ENCODE measurements around the gene USP32.

DNA sequence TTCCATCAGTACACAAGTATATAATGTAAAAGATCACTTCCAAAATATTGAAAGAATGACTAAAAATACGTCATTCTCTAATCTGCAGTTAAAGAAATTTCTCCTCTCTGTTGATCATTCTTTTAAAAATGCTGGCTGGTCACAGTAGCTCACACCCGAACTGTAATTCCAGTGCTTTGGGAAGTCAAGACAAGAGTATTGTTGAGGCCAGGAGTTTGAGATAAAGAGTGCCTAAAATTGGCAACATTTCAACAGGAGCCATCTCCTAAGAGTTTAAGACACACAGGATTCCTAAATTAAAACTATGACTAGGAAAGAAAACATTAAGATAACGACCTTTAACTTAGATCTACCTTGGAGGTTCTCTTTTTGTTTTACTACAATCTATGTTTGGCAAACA is 4.5 kb upstream of the USP32 start:
- TF ChIP-seq TAF1 (IDR thresholded peaks at IDR 0.05; ENCODE audit: borderline replicate concordance, low read depth, low read length) (no peak), CREM (IDR thresholded peaks at IDR 0.05; ENCODE audit: low read depth) (no peak), NRF1 (conservative IDR thresholded peaks at IDR 0.05; ENCODE audit: low read depth, low read length) (no peak), CEBPB (IDR thresholded peaks at IDR 0.05; ENCODE audit: borderline replicate concordance in 1 of 2, low read depth in 2 of 2, low read length in 2 of 2) (no peak), YBX1 (IDR thresholded peaks at IDR 0.05) (no peak), BHLHE40 (IDR thresholded peaks at IDR 0.05; ENCODE audit: borderline replicate concordance in 1 of 2, low read depth in 2 of 2, low read length in 1 of 2) (no peak), CHD1 (IDR thresholded peaks at IDR 0.05; ENCODE audit: low read depth, low read length) (no peak), POLR2AphosphoS2 (IDR thresholded peaks at IDR 0.05; ENCODE audit: low read depth, low read length) (no peak), ZNF274 (IDR thresholded peaks at IDR 0.05; ENCODE audit: insufficient read depth, insufficient read length) (no peak), NFYB (IDR thresholded peaks at IDR 0.05; ENCODE audit: insufficient read depth, low read depth, low read length) (no peak), EZH2 (IDR thresholded peaks at IDR 0.05; ENCODE audit: borderline replicate concordance, control insufficient read depth, low read depth, low read length) (no peak)
- TF ChIP-seq, protein P1, sequence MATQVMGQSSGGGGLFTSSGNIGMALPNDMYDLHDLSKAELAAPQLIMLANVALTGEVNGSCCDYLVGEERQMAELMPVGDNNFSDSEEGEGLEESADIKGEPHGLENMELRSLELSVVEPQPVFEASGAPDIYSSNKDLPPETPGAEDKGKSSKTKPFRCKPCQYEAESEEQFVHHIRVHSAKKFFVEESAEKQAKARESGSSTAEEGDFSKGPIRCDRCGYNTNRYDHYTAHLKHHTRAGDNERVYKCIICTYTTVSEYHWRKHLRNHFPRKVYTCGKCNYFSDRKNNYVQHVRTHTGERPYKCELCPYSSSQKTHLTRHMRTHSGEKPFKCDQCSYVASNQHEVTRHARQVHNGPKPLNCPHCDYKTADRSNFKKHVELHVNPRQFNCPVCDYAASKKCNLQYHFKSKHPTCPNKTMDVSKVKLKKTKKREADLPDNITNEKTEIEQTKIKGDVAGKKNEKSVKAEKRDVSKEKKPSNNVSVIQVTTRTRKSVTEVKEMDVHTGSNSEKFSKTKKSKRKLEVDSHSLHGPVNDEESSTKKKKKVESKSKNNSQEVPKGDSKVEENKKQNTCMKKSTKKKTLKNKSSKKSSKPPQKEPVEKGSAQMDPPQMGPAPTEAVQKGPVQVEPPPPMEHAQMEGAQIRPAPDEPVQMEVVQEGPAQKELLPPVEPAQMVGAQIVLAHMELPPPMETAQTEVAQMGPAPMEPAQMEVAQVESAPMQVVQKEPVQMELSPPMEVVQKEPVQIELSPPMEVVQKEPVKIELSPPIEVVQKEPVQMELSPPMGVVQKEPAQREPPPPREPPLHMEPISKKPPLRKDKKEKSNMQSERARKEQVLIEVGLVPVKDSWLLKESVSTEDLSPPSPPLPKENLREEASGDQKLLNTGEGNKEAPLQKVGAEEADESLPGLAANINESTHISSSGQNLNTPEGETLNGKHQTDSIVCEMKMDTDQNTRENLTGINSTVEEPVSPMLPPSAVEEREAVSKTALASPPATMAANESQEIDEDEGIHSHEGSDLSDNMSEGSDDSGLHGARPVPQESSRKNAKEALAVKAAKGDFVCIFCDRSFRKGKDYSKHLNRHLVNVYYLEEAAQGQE (IDR thresholded peaks at IDR 0.05; ENCODE audit: low read depth, low read length) = no peak
- TF ChIP-seq, protein P2, sequence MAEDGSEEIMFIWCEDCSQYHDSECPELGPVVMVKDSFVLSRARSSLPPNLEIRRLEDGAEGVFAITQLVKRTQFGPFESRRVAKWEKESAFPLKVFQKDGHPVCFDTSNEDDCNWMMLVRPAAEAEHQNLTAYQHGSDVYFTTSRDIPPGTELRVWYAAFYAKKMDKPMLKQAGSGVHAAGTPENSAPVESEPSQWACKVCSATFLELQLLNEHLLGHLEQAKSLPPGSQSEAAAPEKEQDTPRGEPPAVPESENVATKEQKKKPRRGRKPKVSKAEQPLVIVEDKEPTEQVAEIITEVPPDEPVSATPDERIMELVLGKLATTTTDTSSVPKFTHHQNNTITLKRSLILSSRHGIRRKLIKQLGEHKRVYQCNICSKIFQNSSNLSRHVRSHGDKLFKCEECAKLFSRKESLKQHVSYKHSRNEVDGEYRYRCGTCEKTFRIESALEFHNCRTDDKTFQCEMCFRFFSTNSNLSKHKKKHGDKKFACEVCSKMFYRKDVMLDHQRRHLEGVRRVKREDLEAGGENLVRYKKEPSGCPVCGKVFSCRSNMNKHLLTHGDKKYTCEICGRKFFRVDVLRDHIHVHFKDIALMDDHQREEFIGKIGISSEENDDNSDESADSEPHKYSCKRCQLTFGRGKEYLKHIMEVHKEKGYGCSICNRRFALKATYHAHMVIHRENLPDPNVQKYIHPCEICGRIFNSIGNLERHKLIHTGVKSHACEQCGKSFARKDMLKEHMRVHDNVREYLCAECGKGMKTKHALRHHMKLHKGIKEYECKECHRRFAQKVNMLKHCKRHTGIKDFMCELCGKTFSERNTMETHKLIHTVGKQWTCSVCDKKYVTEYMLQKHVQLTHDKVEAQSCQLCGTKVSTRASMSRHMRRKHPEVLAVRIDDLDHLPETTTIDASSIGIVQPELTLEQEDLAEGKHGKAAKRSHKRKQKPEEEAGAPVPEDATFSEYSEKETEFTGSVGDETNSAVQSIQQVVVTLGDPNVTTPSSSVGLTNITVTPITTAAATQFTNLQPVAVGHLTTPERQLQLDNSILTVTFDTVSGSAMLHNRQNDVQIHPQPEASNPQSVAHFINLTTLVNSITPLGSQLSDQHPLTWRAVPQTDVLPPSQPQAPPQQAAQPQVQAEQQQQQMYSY (CRISPR knock-in tag; IDR thresholded peaks at IDR 0.05) = no peak
- TF ChIP-seq, protein P3, sequence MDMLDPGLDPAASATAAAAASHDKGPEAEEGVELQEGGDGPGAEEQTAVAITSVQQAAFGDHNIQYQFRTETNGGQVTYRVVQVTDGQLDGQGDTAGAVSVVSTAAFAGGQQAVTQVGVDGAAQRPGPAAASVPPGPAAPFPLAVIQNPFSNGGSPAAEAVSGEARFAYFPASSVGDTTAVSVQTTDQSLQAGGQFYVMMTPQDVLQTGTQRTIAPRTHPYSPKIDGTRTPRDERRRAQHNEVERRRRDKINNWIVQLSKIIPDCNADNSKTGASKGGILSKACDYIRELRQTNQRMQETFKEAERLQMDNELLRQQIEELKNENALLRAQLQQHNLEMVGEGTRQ (IDR thresholded peaks at IDR 0.05; ENCODE audit: borderline replicate concordance, low read depth, low read length) = no peak

All from GM12878 (cell line).